ENCODE data around the gene ADAMTS2.

Gene ADAMTS2

DNA sequence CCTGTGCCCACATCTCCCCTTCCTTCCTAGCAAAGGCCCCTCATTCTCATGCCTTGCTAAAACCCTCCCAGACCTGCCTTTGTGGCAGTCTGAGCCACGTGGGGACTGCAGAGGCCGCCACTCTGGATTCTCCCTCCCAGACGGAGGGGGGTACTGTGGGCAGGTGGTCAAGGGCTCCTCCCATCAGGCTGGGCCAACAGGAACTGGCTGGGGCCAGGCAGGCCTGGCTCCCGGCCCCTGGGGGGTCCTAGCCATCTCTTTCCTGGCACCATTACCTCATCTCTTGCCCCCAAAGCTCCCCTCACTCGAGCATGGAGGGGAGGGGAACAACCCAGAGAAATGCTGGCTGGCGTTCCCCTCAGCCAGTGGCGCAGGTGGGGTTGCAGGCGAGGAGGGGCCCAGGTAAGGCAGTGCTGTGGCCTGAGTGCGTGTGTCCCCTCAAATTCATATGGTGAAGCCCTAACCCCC lies 196.5 kb downstream of the ADAMTS2 start:
- H3K4me3 ChIP-seq (ENCODE audit: low read depth, low read length): no peak overlapping the region
- TF ChIP-seq, protein P1, sequence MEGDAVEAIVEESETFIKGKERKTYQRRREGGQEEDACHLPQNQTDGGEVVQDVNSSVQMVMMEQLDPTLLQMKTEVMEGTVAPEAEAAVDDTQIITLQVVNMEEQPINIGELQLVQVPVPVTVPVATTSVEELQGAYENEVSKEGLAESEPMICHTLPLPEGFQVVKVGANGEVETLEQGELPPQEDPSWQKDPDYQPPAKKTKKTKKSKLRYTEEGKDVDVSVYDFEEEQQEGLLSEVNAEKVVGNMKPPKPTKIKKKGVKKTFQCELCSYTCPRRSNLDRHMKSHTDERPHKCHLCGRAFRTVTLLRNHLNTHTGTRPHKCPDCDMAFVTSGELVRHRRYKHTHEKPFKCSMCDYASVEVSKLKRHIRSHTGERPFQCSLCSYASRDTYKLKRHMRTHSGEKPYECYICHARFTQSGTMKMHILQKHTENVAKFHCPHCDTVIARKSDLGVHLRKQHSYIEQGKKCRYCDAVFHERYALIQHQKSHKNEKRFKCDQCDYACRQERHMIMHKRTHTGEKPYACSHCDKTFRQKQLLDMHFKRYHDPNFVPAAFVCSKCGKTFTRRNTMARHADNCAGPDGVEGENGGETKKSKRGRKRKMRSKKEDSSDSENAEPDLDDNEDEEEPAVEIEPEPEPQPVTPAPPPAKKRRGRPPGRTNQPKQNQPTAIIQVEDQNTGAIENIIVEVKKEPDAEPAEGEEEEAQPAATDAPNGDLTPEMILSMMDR (conservative IDR thresholded peaks at IDR 0.05; ENCODE audit: low read depth, low read length): no peak
- DNase-seq (ENCODE audit: low read depth): no peak

DNA sequence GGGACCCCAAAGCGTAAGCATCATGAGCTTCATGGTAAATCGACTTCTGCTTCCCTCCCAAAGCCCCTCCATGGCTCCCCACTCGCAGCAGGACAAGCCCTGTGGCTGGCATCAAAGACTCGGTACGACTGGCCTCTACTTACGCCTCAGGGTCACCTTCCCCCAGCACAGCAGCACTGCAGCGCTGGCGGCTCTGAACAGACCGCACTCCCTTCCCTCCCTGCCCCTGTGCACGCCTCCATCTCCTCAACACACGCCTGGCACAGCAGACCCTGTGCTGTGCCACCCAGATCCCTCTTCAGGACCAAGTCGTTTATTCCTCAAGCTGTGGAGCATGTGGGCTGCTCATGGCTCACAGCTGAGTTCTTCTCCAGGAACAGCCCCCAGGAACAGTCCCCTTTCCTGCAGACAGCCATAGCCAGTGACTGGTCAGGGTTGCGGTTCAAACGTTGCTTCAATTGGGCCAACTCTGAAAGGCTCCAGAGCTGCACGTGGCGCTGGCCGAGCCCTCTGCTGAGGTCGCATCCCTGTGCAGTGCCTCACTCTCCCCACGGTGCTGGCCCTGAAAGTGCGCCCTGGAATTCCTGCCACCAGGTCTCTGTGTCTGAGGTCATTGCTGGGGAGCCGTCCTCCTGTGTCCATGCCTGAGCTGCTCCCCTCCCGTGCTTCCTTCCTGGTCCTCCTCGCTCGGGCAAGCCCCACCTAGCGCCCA lies 197.1 kb downstream of the ADAMTS2 start:
- TF ChIP-seq, protein P1 (conservative IDR thresholded peaks at IDR 0.05; ENCODE audit: low read depth, low read length): no peak
- DNase-seq (ENCODE audit: low read depth): no peak
- H3K4me3 ChIP-seq (ENCODE audit: low read depth, low read length): no peak overlapping the region

DNA sequence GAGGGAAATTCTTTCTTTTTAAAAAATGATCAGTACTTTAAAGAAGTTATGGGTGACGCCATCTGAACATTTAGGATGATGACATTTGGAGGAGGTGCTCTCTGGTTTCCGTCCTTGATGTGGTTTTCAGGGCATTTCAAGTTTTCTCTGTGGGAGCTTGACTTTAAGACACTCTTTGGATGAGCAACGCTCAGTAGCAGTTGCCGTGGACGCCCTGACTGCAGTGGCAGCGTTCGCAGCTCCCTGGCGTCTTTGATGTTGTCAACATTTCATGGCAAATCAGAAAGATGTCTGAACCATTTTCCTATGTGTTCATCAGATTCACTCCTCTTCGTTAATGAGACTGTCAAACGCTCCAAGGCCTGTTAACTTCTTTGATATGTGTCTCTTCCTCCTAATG lies 199.0 kb downstream of the ADAMTS2 start:
- no peak for DNase-seq (ENCODE audit: low read depth)
- TF ChIP-seq, protein P1 (conservative IDR thresholded peaks at IDR 0.05; ENCODE audit: low read depth, low read length): no peak
- no peak overlapping the region for H3K4me3 ChIP-seq (ENCODE audit: low read depth, low read length)

DNA sequence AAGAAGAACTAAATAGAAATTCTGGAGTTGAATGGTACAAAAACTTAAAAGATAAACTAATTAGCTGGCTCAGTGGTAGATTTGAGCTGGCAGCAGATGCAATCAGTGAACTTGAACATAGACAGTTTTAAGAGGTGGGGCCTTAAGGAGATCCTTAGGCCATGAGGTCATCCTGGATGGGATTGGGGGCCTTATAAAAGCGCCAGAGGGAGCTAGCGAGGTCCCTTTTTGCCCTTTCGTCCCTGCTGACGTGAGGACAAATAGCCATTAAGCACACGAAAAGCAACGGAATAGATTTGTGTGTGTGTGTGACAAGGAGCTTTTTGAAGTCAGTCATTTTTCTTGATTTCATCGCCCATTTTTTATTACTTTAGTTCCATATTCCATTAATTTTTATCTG lies 201.8 kb downstream of the ADAMTS2 start:
- no peak overlapping the region for H3K4me3 ChIP-seq (ENCODE audit: low read depth, low read length)
- peak; percentile 20 for DNase-seq (ENCODE audit: low read depth)
- TF ChIP-seq, protein P1 (conservative IDR thresholded peaks at IDR 0.05; ENCODE audit: low read depth, low read length): peak; percentile 26

DNA sequence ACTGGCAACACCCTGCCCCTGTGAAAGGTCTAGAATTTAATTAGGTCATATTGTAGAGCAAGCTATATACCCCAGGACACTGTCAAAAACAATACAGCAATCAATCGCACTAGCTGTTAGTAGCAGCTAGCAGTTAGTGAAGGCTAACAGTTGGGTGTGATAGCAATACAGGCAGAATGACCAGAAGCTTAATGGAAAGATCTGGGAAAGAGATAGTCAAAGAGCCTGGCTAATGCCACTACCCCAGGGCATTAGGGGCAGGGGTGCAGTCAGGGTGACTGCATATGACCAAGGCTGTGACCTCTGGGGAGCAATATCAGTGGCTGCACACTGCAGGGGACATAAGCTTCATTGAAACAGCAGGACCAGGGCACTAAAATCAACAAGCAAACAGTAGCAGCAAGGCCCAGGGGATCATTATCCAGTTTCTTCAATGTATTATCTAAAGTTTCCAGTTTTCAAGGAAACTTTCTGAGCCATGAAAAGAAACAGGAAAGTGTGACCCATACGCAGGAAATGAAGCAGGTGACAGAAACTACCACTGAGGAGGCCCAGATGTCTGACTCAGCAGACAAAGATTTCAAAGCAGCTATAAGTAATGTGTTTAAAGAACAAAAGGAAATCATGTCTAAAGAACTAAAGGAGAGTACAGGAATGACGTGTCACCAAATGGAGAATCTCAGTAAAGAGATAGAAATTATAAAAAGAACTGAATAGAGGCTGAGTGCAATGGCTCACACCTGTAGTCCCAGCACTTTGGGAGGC lies 202.6 kb downstream of the ADAMTS2 start:
- no peak overlapping the region for H3K4me3 ChIP-seq (ENCODE audit: low read depth, low read length)
- DNase-seq (ENCODE audit: low read depth): peak; percentile 79
- TF ChIP-seq, protein P1 (conservative IDR thresholded peaks at IDR 0.05; ENCODE audit: low read depth, low read length): no peak

DNA sequence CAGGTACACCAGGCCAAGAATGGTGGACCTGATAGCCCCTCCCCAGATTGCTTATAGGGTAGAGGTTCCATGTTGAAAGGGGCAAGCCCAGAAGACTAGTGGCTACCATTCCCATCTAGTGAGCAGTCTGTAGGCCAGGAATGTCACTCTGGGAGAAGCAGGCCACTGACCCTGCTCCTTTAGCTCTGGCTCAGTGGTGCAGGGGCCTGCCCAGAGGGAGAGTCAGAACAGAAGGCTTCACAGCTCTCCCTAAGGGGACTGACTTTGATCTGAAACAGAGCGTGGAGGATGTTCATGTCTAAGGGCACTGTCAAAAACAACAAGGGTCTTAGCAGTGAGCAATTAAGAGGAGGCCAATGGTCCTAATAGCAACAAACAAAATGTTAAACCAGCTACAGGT lies 203.4 kb downstream of the ADAMTS2 start:
- TF ChIP-seq, protein P1 (conservative IDR thresholded peaks at IDR 0.05; ENCODE audit: low read depth, low read length): no peak
- no peak overlapping the region for H3K4me3 ChIP-seq (ENCODE audit: low read depth, low read length)
- DNase-seq (ENCODE audit: low read depth): no peak

Measured in choroid plexus epithelial cell (primary cell).